ENCODE data around the gene CA12.

GRCh38 chr15:63296195-63296594, 85.5 kb downstream of the CA12 start:
- TF ChIP-seq POLR2AphosphoS5 (IDR thresholded peaks at IDR 0.05) (no peak), CTCF (IDR thresholded peaks at IDR 0.05) (no peak)
